ENCODE results near the gene ZBTB7C. TPM values are rescaled to one million over a fixed set of nuclear protein-coding genes. Genes with fewer than 3 reads are reported as not detected.

Gene ZBTB7C
- total and polyA plus RNA-seq, 9 of the 15 experiments (the other 6 are each of a cell fraction or from before 2014, with no cell fraction given) = not detected

- no peak for TF ChIP-seq ZNF764 (CRISPR knock-in tag; IDR thresholded peaks at IDR 0.05; ENCODE audit: low read depth)
- TF ChIP-seq ZNF717 (CRISPR knock-in tag; IDR thresholded peaks at IDR 0.05) = no peak
- peak; percentile 62; the same call in 1 of the 2 replicates for TF ChIP-seq REST (IDR thresholded peaks at IDR 0.05; ENCODE audit: borderline replicate concordance)
- no peak for TF ChIP-seq REST (CRISPR knock-in tag; IDR thresholded peaks at IDR 0.05; ENCODE audit: low read depth)
- TF ChIP-seq ZBTB11 (CRISPR knock-in tag; IDR thresholded peaks at IDR 0.05) = no peak
- TF ChIP-seq NBN (IDR thresholded peaks at IDR 0.05; ENCODE audit: low read depth) = no peak
- no peak for TF ChIP-seq NCOA6 (IDR thresholded peaks at IDR 0.05)
- TF ChIP-seq RBM15 (IDR thresholded peaks at IDR 0.05; ENCODE audit: insufficient read depth, low read length) = no peak
- TF ChIP-seq ZNF584 (CRISPR knock-in tag; IDR thresholded peaks at IDR 0.05; ENCODE audit: low read depth) = no peak
- TF ChIP-seq USF2 (CRISPR knock-in tag; IDR thresholded peaks at IDR 0.05) = no peak
- TF ChIP-seq MXD1 (CRISPR knock-in tag; IDR thresholded peaks at IDR 0.05; ENCODE audit: borderline replicate concordance, poor library complexity, severe bottlenecking) = no peak
- no peak for TF ChIP-seq CSDE1 (IDR thresholded peaks at IDR 0.05)
These were observed 178.6 kb downstream of the ZBTB7C start (continued) for GRCh38 chr18:48230467-48231113.

Data from K562 (cell line).